Hippocampal formation (tissue), 2 donors: ENCODE results near the gene MKI67.
A peak's percentile ranks its signal among the peaks of the same experiment; 100 is the strongest.

ENCODE experiments used
- DNase-seq, 2 donors: peaks; one replicate each; lab custom pipeline; 2025; lab: John Stamatoyannopoulos, UW

MKI67 gene

GRCh38 chr10:128083191-128083895 is 42.9 kb downstream of the MKI67 start:
- no peak for DNase-seq

GRCh38 chr10:128081720-128082119 is 44.5 kb downstream of the MKI67 start:
- no peak for DNase-seq

GRCh38 chr10:128081222-128081621 is 45.0 kb downstream of the MKI67 start:
- no peak for DNase-seq

- no peak for DNase-seq
These were observed 45.6 kb downstream of the MKI67 start for GRCh38 chr10:128080641-128081040.

GRCh38 chr10:128080231-128080630 is 46.0 kb downstream of the MKI67 start:
- no peak for DNase-seq

GRCh38 chr10:128078136-128078969 is 47.9 kb downstream of the MKI67 start:
- peak in 1 of 2 donors; percentile 24 for DNase-seq

GRCh38 chr10:128077155-128077875 is 48.9 kb downstream of the MKI67 start:
- DNase-seq, result no peak

GRCh38 chr10:128074589-128074988 is 51.6 kb downstream of the MKI67 start:
- DNase-seq, result no peak

DNA sequence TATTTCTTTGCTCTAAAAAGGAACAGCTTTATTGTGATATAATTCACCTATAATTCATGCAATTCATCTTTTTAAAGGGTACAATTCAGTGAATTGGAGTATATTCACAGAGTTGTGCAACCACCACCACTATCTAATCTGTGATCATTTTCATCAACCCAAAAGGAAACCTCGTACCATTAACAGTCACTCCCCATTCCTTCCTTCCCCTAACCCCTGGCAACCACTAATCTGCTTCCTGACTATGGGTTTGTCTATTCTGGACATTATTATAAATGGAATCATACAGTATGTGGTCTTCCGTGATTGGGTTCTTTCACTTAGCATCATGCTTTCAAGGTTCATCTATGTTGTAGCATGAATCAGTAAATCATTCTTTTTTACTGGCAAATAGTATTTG is 52.3 kb downstream of the MKI67 start:
- DNase-seq, result no peak

GRCh38 chr10:128072941-128073645 is 53.1 kb downstream of the MKI67 start:
- DNase-seq, result no peak

- no peak for DNase-seq
These were observed 54.2 kb downstream of the MKI67 start for GRCh38 chr10:128072046-128072445.

DNA sequence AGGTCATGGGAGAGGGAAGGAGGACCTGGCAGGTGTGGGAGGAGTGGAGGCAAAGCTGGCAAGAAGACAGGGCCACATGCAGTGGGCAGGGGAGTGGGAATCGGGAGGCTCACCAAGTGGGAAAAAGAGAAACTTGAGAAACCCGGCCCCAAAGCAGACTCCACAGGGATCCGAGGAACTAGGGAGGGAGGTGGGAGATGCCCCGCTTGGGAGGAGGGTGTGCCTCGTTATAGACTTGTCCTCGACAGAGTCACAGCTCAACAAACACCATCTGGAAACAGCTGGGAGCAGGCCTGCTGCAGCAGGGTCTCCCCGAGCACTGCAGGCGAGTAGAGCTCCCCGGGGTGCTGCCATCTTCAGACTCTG is 54.8 kb downstream of the MKI67 start:
- DNase-seq, result no peak

DNA sequence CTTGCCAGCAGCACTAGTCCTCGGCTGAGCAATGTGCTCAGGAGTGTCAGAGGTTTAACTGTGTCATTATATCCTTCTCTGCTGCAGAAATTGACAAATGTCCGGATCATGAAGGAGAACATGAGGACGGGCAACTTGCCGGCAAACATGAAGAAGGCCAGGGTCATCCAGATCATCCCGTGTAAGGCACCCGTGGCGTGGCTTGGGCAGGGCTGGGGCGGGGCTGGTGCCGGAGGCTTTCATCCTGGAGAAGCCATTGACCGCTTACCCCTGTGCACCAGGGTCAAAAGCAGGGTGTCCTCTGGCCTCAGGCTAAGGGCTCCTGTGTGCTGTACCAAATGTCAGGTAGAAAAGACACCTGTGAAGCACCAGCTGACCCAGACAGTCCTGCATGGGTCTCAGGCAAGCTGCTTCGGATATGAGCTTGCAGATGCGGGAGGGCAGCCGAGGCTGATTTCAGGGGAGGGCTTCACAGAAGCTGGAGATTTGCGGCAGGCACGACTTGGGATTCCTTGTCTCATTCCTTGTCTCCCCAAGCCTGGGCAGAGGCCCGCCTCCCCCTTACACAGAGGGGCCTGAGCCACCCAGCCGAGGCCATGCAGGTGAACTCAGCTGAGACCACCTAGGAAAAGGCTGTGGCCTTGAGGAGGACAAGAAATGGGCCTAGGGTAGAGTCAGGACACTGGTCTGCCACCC is 55.4 kb downstream of the MKI67 start:
- no peak for DNase-seq

DNA sequence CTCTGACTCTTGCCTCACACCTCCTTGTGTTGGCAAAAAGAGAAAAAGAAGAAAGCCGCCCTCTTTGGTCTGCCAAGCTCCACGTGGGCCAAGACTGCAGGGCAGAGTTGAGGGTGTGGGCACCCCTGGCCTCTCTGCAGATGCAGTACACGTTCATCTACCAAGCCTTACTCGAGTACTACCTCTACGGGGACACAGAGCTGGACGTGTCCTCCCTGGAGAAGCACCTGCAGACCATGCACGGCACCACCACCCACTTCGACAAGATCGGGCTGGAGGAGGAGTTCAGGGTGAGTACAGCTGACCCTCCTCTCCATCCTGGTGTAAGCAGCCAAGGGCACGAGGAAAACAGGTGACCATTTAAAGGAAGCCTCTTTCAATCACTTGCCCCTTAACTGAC is 56.1 kb downstream of the MKI67 start:
- DNase-seq, result no peak

GRCh38 chr10:128069351-128070051 is 56.7 kb downstream of the MKI67 start:
- peak; percentile 69 to 73 for DNase-seq

- no peak for DNase-seq
These were observed 57.6 kb downstream of the MKI67 start for GRCh38 chr10:128068398-128069285.

- DNase-seq, result no peak
These were observed 58.4 kb downstream of the MKI67 start for GRCh38 chr10:128067691-128068397.

DNA sequence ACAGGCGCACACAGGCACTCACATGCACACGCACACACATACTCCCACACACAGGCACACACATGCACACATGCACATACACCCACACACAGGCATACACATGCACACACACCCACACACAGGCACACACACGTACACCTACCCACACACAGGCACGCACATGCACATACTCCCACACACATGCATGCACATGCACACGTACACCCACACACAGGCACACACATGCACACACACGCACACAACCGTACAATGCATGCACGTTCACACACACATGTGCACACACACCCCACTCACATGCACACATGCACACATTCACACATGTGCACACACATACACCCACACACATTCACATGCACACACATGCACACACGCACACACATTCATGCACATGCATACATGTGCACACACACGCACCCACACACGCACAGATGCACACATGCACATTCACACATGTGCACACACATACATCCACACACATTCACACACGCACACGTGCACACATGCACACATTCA is 59.3 kb downstream of the MKI67 start:
- no peak for DNase-seq
